ENCODE measurements around the gene CPSF7.

GRCh38 chr11:61453695-61454094, 23.9 kb upstream of the CPSF7 start:
- TF ChIP-seq CTCF (IDR thresholded peaks at IDR 0.05; ENCODE audit: insufficient read depth, low read length, poor library complexity, severe bottlenecking) (no peak), EZH2phosphoT487 (conservative IDR thresholded peaks at IDR 0.05; ENCODE audit: low read length) (no peak)
